NCI-H345 treated with DMSO at 0.1 percent for 48 hours (cell line): ENCODE measurements around the gene MLST8.
A peak's percentile ranks its signal among the peaks of the same experiment; 100 is the strongest.

ENCODE experiments used
- DNase-seq: peaks from one replicate; lab custom pipeline; 2025; ENCODE audit not compliant: unreplicated experiment; lab: John Stamatoyannopoulos, UW

Gene MLST8

GRCh38 chr16:2205104-2205966 is at the start of gene MLST8:
TSS of gene MLST8 (plus strand) at chr16:2205454. CDS start at chr16:2206086, 632 bp downstream.
- peak; percentile 84 for DNase-seq

GRCh38 chr16:2155977-2156848 is 49.0 kb upstream of the MLST8 start:
- no peak for DNase-seq

GRCh38 chr16:2156849-2157224 is 48.4 kb upstream of the MLST8 start:
- no peak for DNase-seq

- no peak for DNase-seq
Observed at GRCh38 chr16:2157480-2158261, 47.6 kb upstream of the MLST8 start.

- no peak for DNase-seq
Observed at GRCh38 chr16:2158262-2158638, 47.0 kb upstream of the MLST8 start.

GRCh38 chr16:2159175-2159838 is 45.9 kb upstream of the MLST8 start:
- DNase-seq, result no peak

- DNase-seq, result no peak
Observed at GRCh38 chr16:2160915-2161551, 44.2 kb upstream of the MLST8 start.

- DNase-seq, result no peak
Observed at GRCh38 chr16:2161911-2162310, 43.3 kb upstream of the MLST8 start.

- no peak for DNase-seq
Observed at GRCh38 chr16:2162676-2163118, 42.6 kb upstream of the MLST8 start.

GRCh38 chr16:2163211-2163881 is 41.9 kb upstream of the MLST8 start:
- DNase-seq, result no peak

GRCh38 chr16:2165861-2166260 is 39.4 kb upstream of the MLST8 start:
- DNase-seq, result no peak

- no peak for DNase-seq
Observed at GRCh38 chr16:2166263-2167067, 38.8 kb upstream of the MLST8 start.

- no peak for DNase-seq
Observed at GRCh38 chr16:2167068-2167638, 38.1 kb upstream of the MLST8 start.

- DNase-seq, result no peak
Observed at GRCh38 chr16:2170080-2170479, 35.2 kb upstream of the MLST8 start.

GRCh38 chr16:2170587-2171435 is 34.4 kb upstream of the MLST8 start:
- no peak for DNase-seq

GRCh38 chr16:2171601-2172178 is 33.6 kb upstream of the MLST8 start:
- DNase-seq, result no peak

- no peak for DNase-seq
Observed at GRCh38 chr16:2172688-2173335, 32.4 kb upstream of the MLST8 start.
